Epithelial cell of alveolus of lung (primary cell): ENCODE measurements around the gene ATRNL1. TPM values are rescaled to one million over a fixed set of nuclear protein-coding genes. Genes with fewer than 3 reads are reported as not detected.

Experiments
- total RNA-seq: library from RNA; depleted of rRNA; stranded (reverse); fragments of >200 nt; gene quantifications from 2 replicates; pipeline ENCODE4 v1.2.1, GENCODE V29; 2015

ATRNL1 gene
- total RNA-seq = 0.56 and 1.7 TPM in 2 replicates

GRCh38 chr10:115093286-115093775, at the start of gene ATRNL1:
Gene ATRNL1 (plus strand): TSS chr10:115093365. CDS start chr10:115093751, 386 bp downstream.

Other genes with a start within 250 kb of the ATRNL1 start
- 16.2 and 20.9 TPM in 2 replicates for gene TRUB1, start 155.2 kb upstream of the ATRNL1 start, total RNA-seq